HG02678 (cell line): ENCODE data around the gene SULT1E1.

Experiments used
- ATAC-seq: cut with Tn5 transposase; IDR thresholded peaks from one replicate; pipeline ENCODE4 v1.9.1; 2021; ENCODE audit warnings: mild to moderate bottlenecking, moderate library complexity; ENCODE audit not compliant: unreplicated experiment

Gene SULT1E1

GRCh38 chr4:69800599-69800998, 59.3 kb downstream of the SULT1E1 start:
- no peak for ATAC-seq

GRCh38 chr4:69799337-69799736, 60.6 kb downstream of the SULT1E1 start:
- ATAC-seq, result no peak

GRCh38 chr4:69793732-69794131, 66.2 kb downstream of the SULT1E1 start:
- no peak for ATAC-seq
